Neural progenitor cell (in vitro differentiated cells): ENCODE data around the gene ILF3. TPM values are rescaled to one million over a fixed set of nuclear protein-coding genes. Genes with fewer than 3 reads are reported as not detected.

Source experiments
- DNase-seq: peaks from one replicate; pipeline ENCODE4 v3.0.0-alpha.2; 2016; ENCODE audit warnings: low spot score
- H2AFZ ChIP-seq: fragments of 200-600 bp; sonication (generic); replicated peaks from 2 replicates; pipeline ENCODE4 v1.6.1; 2016; ENCODE audit warnings: antibody characterized with exemption
- H3F3A ChIP-seq: fragments of 200-600 bp; sonication (generic); 2 replicates; pipeline ENCODE4 v1.6.1; 2016; ENCODE audit warnings: antibody characterized with exemption, low read depth
- H3K27ac ChIP-seq: fragments of 200-600 bp; sonication (generic); 2 replicates; pipeline ENCODE4 v1.5.1; 2016; ENCODE audit warnings: mild to moderate bottlenecking
- H3K27me3 ChIP-seq: fragments of 200-600 bp; sonication (generic); 2 replicates; pipeline ENCODE4 v1.6.1; 2016; ENCODE audit warnings: mild to moderate bottlenecking, moderate library complexity
- H3K36me3 ChIP-seq: fragments of 200-600 bp; sonication (generic); 2 replicates; pipeline ENCODE4 v1.5.1; 2016
- H3K4me1 ChIP-seq: fragments of 200-600 bp; sonication (generic); 2 replicates; pipeline ENCODE4 v1.6.1; 2016; ENCODE audit warnings: mixed run types
- H3K4me2 ChIP-seq: fragments of 200-600 bp; sonication (generic); 2 replicates; pipeline ENCODE4 v1.6.1; 2016
- H3K4me3 ChIP-seq: fragments of 200-600 bp; sonication (generic); 2 replicates; pipeline ENCODE4 v1.5.1; 2016
- H3K79me2 ChIP-seq: fragments of 200-600 bp; sonication (generic); 2 replicates; pipeline ENCODE4 v1.6.1; 2016; ENCODE audit warnings: low read depth
- H3K9ac ChIP-seq: fragments of 200-600 bp; sonication (generic); 2 replicates; pipeline ENCODE4 v1.6.1; 2016
- H3K9me3 ChIP-seq: fragments of 200-600 bp; sonication (generic); 2 replicates; pipeline ENCODE4 v1.5.1; 2016; ENCODE audit warnings: low read depth
- H4K20me1 ChIP-seq: fragments of 200-600 bp; sonication (generic); 2 replicates; pipeline ENCODE4 v1.6.1; 2016; ENCODE audit warnings: low read depth
- H3K27ac Mint-ChIP-seq: 3 replicates; pipeline ENCODE4 v1.8.0; 2021; ENCODE audit warnings: mixed read lengths
- H3K27me3 Mint-ChIP-seq: 2 replicates; pipeline ENCODE4 v1.8.0; 2022; ENCODE audit warnings: low read depth, mild to moderate bottlenecking, inconsistent platforms, moderate library complexity, mixed read lengths; ENCODE audit not compliant: insufficient read depth
- H3K36me3 Mint-ChIP-seq: 3 replicates; pipeline ENCODE4 v1.8.0; 2021; ENCODE audit warnings: mixed read lengths
- H3K4me1 Mint-ChIP-seq: 3 replicates; pipeline ENCODE4 v1.8.0; 2021; ENCODE audit warnings: mixed read lengths
- H3K4me3 Mint-ChIP-seq: 3 replicates; pipeline ENCODE4 v1.8.0; 2021; ENCODE audit warnings: mild to moderate bottlenecking, moderate library complexity, mixed read lengths
- H3K9me3 Mint-ChIP-seq: 3 replicates; pipeline ENCODE4 v1.8.0; 2020; ENCODE audit warnings: mixed read lengths
- CTCF ChIP-seq: fragments of 200-600 bp; sonication (generic); IDR thresholded peaks from 2 replicates; pipeline ENCODE4 v1.5.1; 2017; ENCODE audit warnings: antibody characterized with exemption, mild to moderate bottlenecking
- EZH2 ChIP-seq: fragments of 200-600 bp; sonication (generic); IDR thresholded peaks from 2 replicates; pipeline ENCODE4 v1.6.1; 2017; ENCODE audit warnings: antibody characterized with exemption, mild to moderate bottlenecking, moderate library complexity
- EZH2phosphoT487 ChIP-seq: fragments of 200-600 bp; sonication (generic); IDR thresholded peaks from 2 replicates; pipeline ENCODE4 v1.6.1; 2017; ENCODE audit warnings: antibody characterized with exemption
- total RNA-seq: library from RNA; depleted of rRNA; stranded (reverse); fragments of >200 nt; gene quantifications from 2 replicates; pipeline ENCODE4 v1.2.3, GENCODE V29; 2015; ENCODE audit warnings: low replicate concordance

ILF3 gene
- total RNA-seq, 1 donor from 2014 or later, result 477 TPM

- peaks cover 86% of the 10 kb centered on the region for H3K79me2 ChIP-seq
- peaks cover 14% of the 10 kb centered on the region for H3K36me3 ChIP-seq
- H3K9ac ChIP-seq, result no peak overlapping the region
- DNase-seq, result no peak
- TF ChIP-seq CTCF, result no peak
- TF ChIP-seq EZH2, result no peak
- TF ChIP-seq EZH2phosphoT487, result no peak
- Mint-ChIP-seq H3K4me3 (no peak overlapping the region), H3K4me1 (no peaks in the 10 kb centered on the region), H3K27ac (no peak overlapping the region), H3K36me3 (peaks cover 21% of the 10 kb centered on the region), H3K9me3 (no peaks in the 10 kb centered on the region), H3K27me3 (peaks cover 5% of the 10 kb centered on the region)
- no peaks in the 10 kb centered on the region for H3K4me1 ChIP-seq
- no peak overlapping the region for H3K4me3 ChIP-seq
- no peaks in the 10 kb centered on the region for H3K9me3 ChIP-seq
- H4K20me1 ChIP-seq, result peaks cover 100% of the 10 kb centered on the region
- H3F3A ChIP-seq, result peaks cover 58% of the 10 kb centered on the region
- no peak overlapping the region for H3K27ac ChIP-seq
- no peaks in the 10 kb centered on the region for H3K27me3 ChIP-seq
- no peak overlapping the region for H3K4me2 ChIP-seq
- H2AFZ ChIP-seq, result no peak overlapping the region
Measured at GRCh38 chr19:10683582-10683981, 29.4 kb downstream of the ILF3 start.

GRCh38 chr19:10685210-10685609, 31.1 kb downstream of the ILF3 start:
- Histone ChIP-seq H4K20me1 (peaks cover 100% of the 10 kb centered on the region), H2AFZ (no peak overlapping the region), H3K79me2 (peaks cover 70% of the 10 kb centered on the region), H3K4me3 (no peak overlapping the region), H3K9ac (no peak overlapping the region), H3K9me3 (no peaks in the 10 kb centered on the region), H3K36me3 (peaks cover 14% of the 10 kb centered on the region), H3K4me1 (no peaks in the 10 kb centered on the region), H3K27ac (no peak overlapping the region), H3K4me2 (no peak overlapping the region), H3K27me3 (no peaks in the 10 kb centered on the region), H3F3A (peaks cover 69% of the 10 kb centered on the region)
- Mint-ChIP-seq H3K4me1 (no peaks in the 10 kb centered on the region), H3K27ac (no peak overlapping the region), H3K4me3 (no peak overlapping the region), H3K27me3 (peaks cover 6% of the 10 kb centered on the region), H3K36me3 (peaks cover 22% of the 10 kb centered on the region), H3K9me3 (no peaks in the 10 kb centered on the region)
- TF ChIP-seq CTCF (no peak), EZH2 (no peak), EZH2phosphoT487 (no peak)
- DNase-seq, result no peak

GRCh38 chr19:10686193-10686592, 32.0 kb downstream of the ILF3 start:
- H3K9ac ChIP-seq, result no peak overlapping the region
- H3K79me2 ChIP-seq, result peaks cover 60% of the 10 kb centered on the region
- H3K36me3 ChIP-seq, result peaks cover 14% of the 10 kb centered on the region
- TF ChIP-seq EZH2phosphoT487, result no peak
- no peak for TF ChIP-seq CTCF
- no peak for TF ChIP-seq EZH2
- no peak overlapping the region for H3K4me3 ChIP-seq
- Mint-ChIP-seq H3K27me3 (peaks cover 4% of the 10 kb centered on the region), H3K27ac (no peak overlapping the region), H3K4me1 (no peaks in the 10 kb centered on the region), H3K36me3 (peaks cover 26% of the 10 kb centered on the region), H3K9me3 (no peaks in the 10 kb centered on the region), H3K4me3 (no peak overlapping the region)
- H3K27me3 ChIP-seq, result no peaks in the 10 kb centered on the region
- peaks cover 100% of the 10 kb centered on the region for H4K20me1 ChIP-seq
- H3K27ac ChIP-seq, result no peak overlapping the region
- peaks cover 78% of the 10 kb centered on the region for H3F3A ChIP-seq
- no peak for DNase-seq
- H3K4me1 ChIP-seq, result no peaks in the 10 kb centered on the region
- H3K9me3 ChIP-seq, result no peaks in the 10 kb centered on the region
- no peak overlapping the region for H3K4me2 ChIP-seq
- no peak overlapping the region for H2AFZ ChIP-seq
